ENCODE results near the gene LRP1B.

LRP1B gene

GRCh38 chr2:140465301-140465700 lies 1665.5 kb downstream of the LRP1B start:
- Histone ChIP-seq H3K9ac (no peak overlapping the region), H4K20me1 (ENCODE audit: insufficient read depth) (no peaks in the 10 kb centered on the region), H3K36me3 (ENCODE audit: insufficient read depth) (no peaks in the 10 kb centered on the region), H3K79me2 (ENCODE audit: insufficient read depth, low read depth) (no peaks in the 10 kb centered on the region), H3K27me3 (ENCODE audit: insufficient read depth, low read depth) (no peaks in the 10 kb centered on the region), H2AFZ (ENCODE audit: low read depth) (no peak overlapping the region), H3K4me1 (ENCODE audit: low read depth, poor library complexity, severe bottlenecking) (no peaks in the 10 kb centered on the region), H3K4me2 (no peak overlapping the region), H3K4me3 (IDR thresholded peaks at IDR 0.05; ENCODE audit: insufficient read depth, low read depth, low read length) (no peak overlapping the region), H3K27ac (no peak overlapping the region)
- no peak for TF ChIP-seq CTCF (conservative IDR thresholded peaks at IDR 0.05; ENCODE audit: low read depth, low read length)

GRCh38 chr2:140462990-140463389 lies 1667.8 kb downstream of the LRP1B start:
- Histone ChIP-seq H3K9ac (no peak overlapping the region), H2AFZ (ENCODE audit: low read depth) (no peak overlapping the region)
- TF ChIP-seq CTCF (conservative IDR thresholded peaks at IDR 0.05; ENCODE audit: low read depth, low read length) = no peak

DNA sequence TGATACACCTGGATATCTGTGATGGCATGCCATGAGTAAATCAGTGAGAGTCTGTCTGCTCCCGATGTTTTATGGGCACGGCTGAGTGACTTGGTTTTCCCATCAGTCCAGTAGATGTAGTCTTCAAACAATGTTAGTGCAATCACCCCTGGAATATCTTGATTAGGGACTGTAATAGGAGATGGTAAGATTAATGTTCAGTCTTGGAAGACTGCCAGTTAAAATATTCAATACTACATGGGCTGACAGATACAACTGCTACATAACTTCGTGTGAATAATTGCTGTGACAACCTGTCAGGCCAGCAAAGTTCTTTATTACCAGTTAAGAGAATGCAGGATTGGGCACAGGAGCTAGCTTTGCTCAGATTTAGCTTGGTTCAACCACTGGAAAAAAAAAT lies 1673.3 kb downstream of the LRP1B start:
- Histone ChIP-seq H3K36me3 (ENCODE audit: insufficient read depth) (no peaks in the 10 kb centered on the region), H3K4me3 (IDR thresholded peaks at IDR 0.05; ENCODE audit: insufficient read depth, low read depth, low read length) (no peak overlapping the region), H3K27ac (no peak overlapping the region), H3K79me2 (ENCODE audit: insufficient read depth, low read depth) (no peaks in the 10 kb centered on the region), H4K20me1 (ENCODE audit: insufficient read depth) (no peaks in the 10 kb centered on the region), H3K9ac (no peak overlapping the region), H3K4me2 (no peak overlapping the region), H2AFZ (ENCODE audit: low read depth) (no peak overlapping the region), H3K4me1 (ENCODE audit: low read depth, poor library complexity, severe bottlenecking) (no peaks in the 10 kb centered on the region), H3K27me3 (ENCODE audit: insufficient read depth, low read depth) (no peaks in the 10 kb centered on the region)
- TF ChIP-seq CTCF (conservative IDR thresholded peaks at IDR 0.05; ENCODE audit: low read depth, low read length) = no peak

More at GRCh38 chr2:140462990-140463389, 1667.8 kb downstream of the LRP1B start:
- Histone ChIP-seq H3K4me2 (no peak overlapping the region), H3K27me3 (ENCODE audit: insufficient read depth, low read depth) (no peaks in the 10 kb centered on the region), H3K36me3 (ENCODE audit: insufficient read depth) (no peaks in the 10 kb centered on the region), H3K4me3 (IDR thresholded peaks at IDR 0.05; ENCODE audit: insufficient read depth, low read depth, low read length) (no peak overlapping the region), H4K20me1 (ENCODE audit: insufficient read depth) (no peaks in the 10 kb centered on the region), H3K4me1 (ENCODE audit: low read depth, poor library complexity, severe bottlenecking) (no peaks in the 10 kb centered on the region), H3K27ac (no peak overlapping the region), H3K79me2 (ENCODE audit: insufficient read depth, low read depth) (no peaks in the 10 kb centered on the region)

DNA sequence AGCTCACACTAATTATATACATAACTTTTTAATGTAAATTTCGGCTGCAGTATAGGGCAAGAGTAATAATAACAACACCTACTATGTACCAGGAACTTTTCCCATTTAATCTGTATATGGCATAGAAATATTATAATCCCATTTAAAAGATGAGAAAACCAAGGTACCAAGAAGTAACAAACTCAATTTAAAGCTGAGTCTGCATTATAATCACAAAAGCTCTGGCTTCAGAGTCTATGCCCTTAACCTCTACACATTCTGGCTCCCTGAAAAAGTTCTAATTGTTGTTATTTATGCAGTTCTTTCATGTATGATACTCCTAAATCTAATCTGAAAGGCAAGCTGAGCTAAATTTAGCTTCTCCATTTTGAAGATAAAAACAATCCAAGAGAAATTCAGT lies 1675.5 kb downstream of the LRP1B start:
- Histone ChIP-seq H3K27me3 (ENCODE audit: insufficient read depth, low read depth) (no peaks in the 10 kb centered on the region), H3K4me3 (IDR thresholded peaks at IDR 0.05; ENCODE audit: insufficient read depth, low read depth, low read length) (no peak overlapping the region), H2AFZ (ENCODE audit: low read depth) (no peak overlapping the region), H3K27ac (no peak overlapping the region), H3K36me3 (ENCODE audit: insufficient read depth) (no peaks in the 10 kb centered on the region), H3K9ac (no peak overlapping the region), H4K20me1 (ENCODE audit: insufficient read depth) (no peaks in the 10 kb centered on the region), H3K4me1 (ENCODE audit: low read depth, poor library complexity, severe bottlenecking) (no peaks in the 10 kb centered on the region), H3K4me2 (no peak overlapping the region), H3K79me2 (ENCODE audit: insufficient read depth, low read depth) (no peaks in the 10 kb centered on the region)
- TF ChIP-seq CTCF (conservative IDR thresholded peaks at IDR 0.05; ENCODE audit: low read depth, low read length) = no peak

Measured in KMS-11 (cell line).